HG03342 (cell line): ENCODE measurements around the gene UFD1.

Experiments
- ATAC-seq: cut with Tn5 transposase; IDR thresholded peaks from one replicate; pipeline ENCODE4 v1.9.1; 2021; ENCODE audit warnings: mild to moderate bottlenecking, moderate library complexity; ENCODE audit not compliant: unreplicated experiment

UFD1 gene

GRCh38 chr22:19516378-19517170 is 37.6 kb upstream of the UFD1 start:
- no peak for ATAC-seq

DNA sequence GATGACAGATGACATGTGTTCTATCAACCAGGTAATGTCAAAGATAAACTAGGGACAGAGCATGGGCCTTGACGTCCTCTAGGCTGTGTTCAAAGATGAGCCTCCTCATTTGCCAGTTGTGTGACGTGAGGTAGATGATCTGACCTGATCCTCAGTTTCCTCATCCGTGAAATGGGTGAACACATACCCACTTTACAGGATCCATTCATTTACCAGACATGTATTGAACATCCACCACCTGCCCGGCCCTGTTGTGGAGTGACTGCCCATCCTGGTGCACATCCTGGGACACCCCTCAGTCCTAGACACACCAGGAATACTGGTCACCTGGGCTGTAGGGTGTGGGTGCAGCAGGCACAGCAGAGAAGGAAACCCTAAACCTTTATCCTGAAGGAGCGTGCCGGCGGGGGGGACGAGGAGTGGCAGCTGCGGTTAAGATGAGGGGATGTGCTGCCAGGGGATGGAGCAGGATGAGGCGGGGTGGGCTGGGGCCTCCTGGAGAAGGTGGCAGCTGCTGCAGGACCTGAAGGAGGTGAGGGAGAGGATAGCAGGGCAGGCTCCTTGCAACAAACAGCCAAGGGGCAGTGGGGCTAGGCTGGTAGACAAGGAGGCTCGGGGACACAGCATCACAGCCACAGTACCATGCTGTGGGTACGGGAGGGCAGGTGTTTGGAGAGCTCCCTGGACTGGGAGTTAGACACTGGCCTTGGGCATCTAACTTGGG is 36.8 kb upstream of the UFD1 start:
- no peak for ATAC-seq

DNA sequence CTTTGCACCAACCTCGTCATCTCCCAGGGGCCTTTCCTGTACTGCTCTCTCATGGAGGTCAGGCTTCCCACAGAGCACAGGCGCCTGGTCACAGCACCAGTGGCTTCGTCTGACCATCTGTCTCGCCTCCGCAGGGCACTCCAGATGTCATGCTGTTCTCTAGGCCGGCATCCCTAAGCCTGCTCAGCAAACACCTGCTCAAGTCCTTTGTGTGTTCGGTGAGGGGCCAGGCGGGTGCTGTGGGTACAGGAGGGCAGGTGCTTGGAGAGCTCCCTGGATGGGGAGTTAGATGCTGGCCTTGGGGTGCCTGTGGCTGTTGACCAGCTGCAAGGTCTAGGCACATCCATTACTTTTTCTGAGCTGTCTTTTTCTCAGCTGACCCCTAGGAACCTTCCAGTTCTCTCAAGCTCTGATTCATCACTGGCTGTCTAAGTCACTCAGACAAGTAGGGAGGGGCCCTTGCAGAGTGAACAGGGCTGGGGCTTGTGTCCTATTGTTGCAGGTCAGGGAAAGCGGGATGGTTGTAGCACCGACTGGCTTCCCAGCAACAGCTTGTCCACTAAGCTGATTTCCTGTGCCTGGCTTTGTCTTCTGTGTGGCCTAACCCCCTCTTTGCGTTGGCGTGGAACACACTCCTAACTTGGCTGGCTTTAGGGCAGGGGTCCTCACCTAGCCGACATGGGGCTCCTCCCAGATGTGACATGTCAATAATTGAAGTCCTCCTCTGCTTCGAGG is 36.0 kb upstream of the UFD1 start:
- ATAC-seq: no peak

DNA sequence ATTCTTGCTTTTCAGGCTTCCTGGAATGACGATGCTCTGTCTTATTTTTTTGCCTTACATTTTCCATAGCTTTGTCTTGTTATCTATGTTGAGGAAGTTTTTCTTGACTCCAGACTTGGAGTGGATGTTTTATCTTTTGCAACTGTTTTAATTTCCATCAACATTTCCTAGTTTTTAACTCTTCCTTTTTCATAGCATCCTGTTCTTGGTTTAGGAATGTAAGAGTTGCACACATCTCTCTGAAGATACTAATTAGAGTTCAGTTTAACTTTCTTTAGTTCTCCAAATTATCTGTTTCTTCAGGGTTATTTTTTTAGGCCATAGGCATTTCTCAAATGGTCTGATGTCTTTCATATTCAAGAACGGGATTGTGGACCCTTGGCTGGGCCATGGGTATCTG is 34.8 kb upstream of the UFD1 start:
- no peak for ATAC-seq

- ATAC-seq: no peak
These were observed 31.9 kb upstream of the UFD1 start for GRCh38 chr22:19510919-19511341.

DNA sequence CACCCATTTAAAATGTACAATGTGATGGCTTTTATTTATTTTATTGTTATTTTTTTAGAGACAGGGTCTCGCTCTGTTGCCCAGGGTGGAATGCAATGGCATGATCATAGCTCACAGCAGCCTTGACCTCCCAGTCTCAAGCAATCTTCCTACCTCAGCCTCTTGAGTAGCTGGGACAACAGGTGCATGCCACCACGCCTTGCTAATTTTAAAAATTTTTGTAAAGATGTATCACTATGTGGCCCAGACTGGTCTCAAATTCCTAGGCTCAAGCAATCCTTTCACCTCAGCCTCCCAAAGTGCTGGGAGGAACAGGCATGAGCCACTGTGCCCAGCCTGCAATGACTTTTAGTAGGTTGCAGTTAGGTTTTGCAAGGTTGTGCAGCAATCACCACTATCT is 30.9 kb upstream of the UFD1 start:
- no peak for ATAC-seq

DNA sequence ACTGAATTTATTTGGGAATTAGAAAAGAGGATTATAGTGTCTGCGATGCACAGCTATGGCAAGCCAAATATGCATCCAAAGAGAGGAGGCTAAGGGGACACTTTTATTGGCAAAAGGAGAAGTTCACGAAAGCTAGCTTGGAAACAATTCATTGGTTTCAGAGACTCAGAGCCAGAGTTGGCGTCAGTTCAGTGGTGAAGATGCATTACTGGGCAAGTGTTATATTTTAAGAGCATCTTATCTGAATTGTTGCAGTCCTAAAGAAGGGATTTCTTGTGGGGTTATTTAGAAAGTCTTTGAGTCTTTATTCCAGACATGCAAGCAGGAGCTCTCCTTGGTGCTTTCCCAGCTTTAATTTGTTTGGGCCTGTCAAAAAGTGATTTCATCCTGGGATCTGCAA is 30.2 kb upstream of the UFD1 start:
- ATAC-seq: no peak

- no peak for ATAC-seq
These were observed 29.2 kb upstream of the UFD1 start for GRCh38 chr22:19508024-19508776.

GRCh38 chr22:19507534-19507861 is 28.5 kb upstream of the UFD1 start:
- no peak for ATAC-seq

DNA sequence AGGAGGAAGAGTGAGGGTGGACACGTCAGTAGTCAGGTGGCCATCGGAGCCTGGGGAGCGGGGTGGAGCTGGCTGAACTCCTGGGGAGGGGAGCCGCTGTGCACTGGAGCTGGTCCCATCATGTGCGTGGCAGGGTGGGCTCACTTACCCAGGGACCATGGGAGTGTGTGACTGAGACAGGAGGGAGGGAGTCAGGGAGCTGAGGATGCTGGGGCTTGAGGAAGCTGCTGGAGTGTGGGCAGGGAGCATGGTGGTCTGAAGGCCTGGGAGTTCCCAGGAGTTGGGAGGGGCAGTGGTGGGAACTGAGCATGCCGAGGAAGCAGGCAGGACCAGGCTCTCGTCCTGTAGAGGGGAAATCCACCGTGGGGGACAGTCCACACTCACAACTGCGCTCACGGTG is 27.2 kb upstream of the UFD1 start:
- no peak for ATAC-seq

DNA sequence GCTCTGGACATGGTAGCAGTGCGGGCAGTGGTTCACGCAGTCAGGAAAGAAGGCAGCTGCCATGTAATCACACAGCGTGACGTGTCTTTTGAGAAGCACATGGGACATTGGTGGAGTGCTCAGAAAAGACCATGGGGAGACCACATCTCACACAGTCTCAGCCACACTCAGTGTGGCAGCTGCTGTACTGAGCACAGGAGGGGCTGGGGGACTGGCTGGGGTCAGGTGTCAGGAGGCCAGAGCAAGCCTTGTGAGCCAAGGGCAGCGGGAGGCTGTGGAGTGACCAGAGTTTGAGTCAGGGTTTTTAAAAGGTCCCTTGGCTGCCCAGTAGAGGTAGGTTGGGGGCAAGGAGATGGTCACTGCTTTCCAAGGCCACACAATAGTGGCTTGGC is 26.7 kb upstream of the UFD1 start:
- ATAC-seq: no peak

GRCh38 chr22:19504900-19505734 is 26.1 kb upstream of the UFD1 start:
- no peak for ATAC-seq

GRCh38 chr22:19503869-19504268 is 24.9 kb upstream of the UFD1 start:
- no peak for ATAC-seq

DNA sequence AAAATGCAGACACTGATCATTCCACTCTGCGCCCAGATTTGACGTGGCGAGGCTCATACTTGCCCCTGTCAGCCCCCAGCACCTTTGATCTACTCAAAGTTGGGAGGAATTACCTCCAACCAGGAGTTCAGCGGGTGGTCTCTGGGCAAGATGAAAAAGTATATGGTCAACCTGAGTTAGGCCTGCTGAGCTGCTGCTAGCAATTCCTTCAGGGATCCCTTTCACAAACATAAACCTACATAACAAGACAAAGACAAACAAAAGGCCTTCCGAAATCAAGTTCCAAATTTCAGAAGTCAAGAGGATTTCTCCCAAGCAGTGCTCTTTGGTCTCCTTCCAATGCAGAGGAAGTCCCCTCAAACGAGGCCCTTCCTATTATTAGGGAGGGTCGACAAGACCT is 24.4 kb upstream of the UFD1 start:
- no peak for ATAC-seq

DNA sequence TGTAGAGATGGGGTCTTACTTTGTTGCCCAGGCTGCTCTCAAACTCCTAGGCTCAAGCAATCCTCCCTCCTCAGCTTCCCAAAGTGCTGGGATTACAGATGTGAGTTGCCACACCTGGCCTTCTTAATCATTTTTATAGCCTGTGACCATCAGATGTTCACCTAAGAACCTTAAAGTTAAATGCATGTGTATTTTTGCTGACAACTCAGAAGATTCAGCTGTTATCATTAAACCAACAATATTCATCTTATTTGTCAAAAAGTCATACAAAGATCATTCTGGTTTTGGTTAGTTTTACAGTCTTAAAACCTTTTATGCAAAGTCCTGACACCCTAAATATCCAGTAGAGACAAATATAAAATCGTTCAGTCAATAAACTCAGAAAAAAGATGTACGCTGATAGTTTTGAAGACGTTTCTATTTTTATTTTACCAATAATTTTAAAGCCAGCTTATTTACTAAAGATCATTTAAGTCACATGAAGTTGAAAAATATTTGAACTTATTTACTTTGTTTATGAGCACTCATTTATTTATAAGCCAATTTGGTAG is 23.0 kb upstream of the UFD1 start:
- ATAC-seq: no peak

DNA sequence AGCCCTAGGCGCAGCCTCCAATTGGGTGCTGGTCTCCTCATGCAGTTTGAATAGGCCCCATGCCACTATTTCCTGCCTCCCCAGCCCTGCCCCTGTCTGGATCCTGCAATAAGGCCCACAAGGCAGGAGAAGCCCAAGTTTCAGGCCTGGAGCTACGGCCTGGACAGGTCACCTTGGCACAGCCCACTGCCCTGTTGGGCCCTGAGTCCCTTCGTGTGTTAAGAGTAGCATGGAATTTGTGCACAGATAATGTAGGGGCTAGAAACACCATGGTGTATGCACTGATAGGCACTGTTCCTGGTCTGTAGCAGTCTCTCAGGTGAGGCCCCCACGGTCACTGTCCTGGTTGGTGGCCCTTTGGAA is 20.9 kb upstream of the UFD1 start:
- no peak for ATAC-seq

DNA sequence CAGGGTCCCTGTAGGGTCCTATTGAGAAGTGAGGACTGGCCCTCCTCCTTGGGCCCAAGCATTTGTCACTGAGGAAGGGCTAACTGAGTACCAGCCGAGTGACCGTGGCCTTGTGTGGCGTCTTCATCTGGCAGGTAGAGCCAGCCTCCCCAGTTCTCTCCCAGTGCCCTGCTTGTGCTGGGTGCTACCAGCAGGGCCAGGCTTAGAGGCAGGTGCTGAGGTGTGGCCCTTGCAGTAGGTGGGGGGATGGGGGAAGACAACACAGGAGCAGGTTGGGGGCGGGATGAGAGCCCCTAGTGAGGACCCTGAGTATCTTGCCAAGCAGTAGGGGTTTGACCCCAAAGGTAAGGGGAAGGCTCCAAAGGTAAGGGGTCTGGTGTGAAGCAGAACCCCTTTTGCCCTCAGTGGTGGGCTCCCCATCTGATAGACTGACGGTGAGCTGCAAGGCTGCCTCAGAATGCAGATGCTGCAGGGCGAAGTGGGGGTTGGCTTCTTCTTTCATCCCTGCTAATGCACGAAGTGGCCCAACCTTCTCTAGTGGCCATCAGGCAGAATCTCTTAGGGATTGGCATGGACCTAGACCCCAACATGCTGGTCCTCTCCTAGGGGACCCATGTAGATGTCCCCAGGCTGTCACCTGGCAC is 20.4 kb upstream of the UFD1 start:
- ATAC-seq: no peak

DNA sequence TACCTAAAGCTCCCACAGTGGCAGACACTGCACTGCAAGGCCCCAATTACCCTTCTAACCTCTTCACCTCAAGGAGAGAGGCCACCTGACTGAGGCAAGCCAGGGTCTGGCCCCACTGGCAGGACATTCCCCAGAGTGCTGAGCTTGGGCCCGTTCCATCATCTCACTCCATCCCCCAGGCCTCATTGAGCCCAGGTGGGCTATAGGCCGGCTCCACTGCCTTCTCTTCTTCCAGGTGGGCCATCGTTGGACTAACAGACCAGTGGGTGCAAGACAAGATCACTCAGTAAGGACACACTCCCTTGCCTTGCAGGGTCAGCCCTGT is 19.8 kb upstream of the UFD1 start:
- ATAC-seq: no peak

DNA sequence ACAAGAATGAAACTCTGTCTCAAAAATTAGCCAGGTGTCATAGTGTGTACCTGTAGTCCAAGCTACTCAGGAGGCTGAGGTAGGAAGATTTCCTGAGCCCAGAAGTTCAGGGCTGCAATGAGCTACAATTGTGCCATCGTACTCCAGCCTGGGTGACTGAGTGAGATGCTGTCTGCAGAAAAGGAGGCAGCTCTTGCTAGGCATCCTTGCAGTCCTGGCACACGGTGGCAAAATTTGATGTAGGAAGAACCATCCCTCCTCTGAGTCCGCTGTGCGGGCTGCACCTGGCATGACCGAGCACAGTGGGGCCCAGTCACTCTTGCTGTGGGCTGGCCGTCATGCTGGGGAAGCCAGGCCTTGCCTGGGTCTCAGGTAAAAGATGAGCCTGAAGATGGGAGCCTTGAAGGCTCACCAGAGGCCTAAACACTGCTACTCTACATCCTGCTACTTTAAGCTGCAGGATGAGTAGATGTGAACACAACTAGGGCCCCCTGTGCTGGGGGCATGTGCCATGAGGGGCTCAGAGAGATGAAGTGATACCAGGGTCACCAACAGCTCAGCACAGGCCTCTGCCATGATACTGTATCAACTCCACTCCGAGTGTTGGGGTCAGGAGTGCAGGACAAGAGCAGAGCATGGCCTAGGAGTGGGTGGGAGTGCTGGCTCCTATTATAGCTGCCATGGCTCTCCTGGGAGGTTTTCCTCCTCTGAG is 19.3 kb upstream of the UFD1 start:
- ATAC-seq: no peak
